WTC11 (cell line): Measurements from ENCODE around the gene UGT1A10. TPM values are rescaled to one million over a fixed set of nuclear protein-coding genes. Genes with fewer than 3 reads are reported as not detected.

ENCODE experiments used
- ATAC-seq: fragments of 200-7000 bp; cut with Tn5 transposase; 2 replicates; pipeline ENCODE4 v1.10.0; 2021; ENCODE audit warnings: mild to moderate bottlenecking, moderate library complexity
- CTCF ChIA-PET: fragments of 300-600 bp; sonication (Branson Sonifier 250); formaldehyde crosslinking; loops from one replicate; lab custom pipeline; 2021; ENCODE audit warnings: antibody characterized with exemption; lab: Charles Lee
- POLR2A ChIA-PET: fragments of 350-600 bp; sonication (Branson Sonifier 250); formaldehyde crosslinking; loops from one replicate; lab custom pipeline; 2021; ENCODE audit warnings: antibody characterized with exemption; lab: Charles Lee
- DNase-seq: peaks from one replicate; pipeline ENCODE4 v3.0.0; 2021; ENCODE audit warnings: low spot score
- H3K27ac Mint-ChIP-seq: 2 replicates; pipeline ENCODE4 v1.8.0; 2021; ENCODE audit warnings: mixed read lengths
- H3K27me3 Mint-ChIP-seq: 2 replicates; pipeline ENCODE4 v1.8.0; 2021; ENCODE audit warnings: low read depth, mild to moderate bottlenecking, moderate library complexity, mixed read lengths
- H3K36me3 Mint-ChIP-seq: 2 replicates; pipeline ENCODE4 v1.8.0; 2021; ENCODE audit warnings: mixed read lengths
- H3K4me1 Mint-ChIP-seq: 2 replicates; pipeline ENCODE4 v1.8.0; 2022; ENCODE audit warnings: mixed read lengths
- H3K4me3 Mint-ChIP-seq: 2 replicates; pipeline ENCODE4 v1.8.0; 2021; ENCODE audit warnings: mild to moderate bottlenecking, moderate library complexity, mixed read lengths
- H3K9me3 Mint-ChIP-seq: 2 replicates; pipeline ENCODE4 v1.8.0; 2021; ENCODE audit warnings: mixed read lengths
- AFF4 ChIP-seq: sonication (generic); formaldehyde crosslinking; IDR thresholded peaks from 2 replicates; pipeline ENCODE4 v1.8.1; 2023; ENCODE audit warnings: mild to moderate bottlenecking, missing genetic modification reagents, borderline replicate concordance
- ATF2 ChIP-seq: sonication (generic); formaldehyde crosslinking; IDR thresholded peaks from 2 replicates; pipeline ENCODE4 v1.8.1; 2022; ENCODE audit warnings: low read depth, missing genetic modification reagents, borderline replicate concordance
- E2F5 ChIP-seq: sonication (generic); formaldehyde crosslinking; IDR thresholded peaks from 2 replicates; pipeline ENCODE4 v1.8.1; 2022; ENCODE audit warnings: mild to moderate bottlenecking, moderate library complexity, missing genetic modification reagents
- ELF4 ChIP-seq: sonication (generic); formaldehyde crosslinking; IDR thresholded peaks from 2 replicates; pipeline ENCODE4 v1.8.1; 2022; ENCODE audit warnings: low read depth, mild to moderate bottlenecking, moderate library complexity, missing genetic modification reagents
- ERG ChIP-seq: fragments of 250-450 bp; sonication (Bioruptor Pico); IDR thresholded peaks from 2 replicates; pipeline ENCODE4 v1.8.0; 2021; ENCODE audit warnings: mild to moderate bottlenecking
- ETV6 ChIP-seq: sonication (generic); formaldehyde crosslinking; IDR thresholded peaks from 2 replicates; pipeline ENCODE4 v1.8.1; 2022; ENCODE audit warnings: mild to moderate bottlenecking, missing genetic modification reagents
- IRF2 ChIP-seq: sonication (generic); formaldehyde crosslinking; IDR thresholded peaks from 2 replicates; pipeline ENCODE4 v1.8.0; 2022; ENCODE audit warnings: low read depth, missing genetic modification reagents, borderline replicate concordance
- MXD4 ChIP-seq: fragments of 250-450 bp; sonication (Bioruptor Pico); IDR thresholded peaks from 2 replicates; pipeline ENCODE4 v1.8.0; 2021; ENCODE audit warnings: mild to moderate bottlenecking, moderate library complexity, borderline replicate concordance
- NR3C1 ChIP-seq: sonication (generic); formaldehyde crosslinking; conservative IDR thresholded peaks from 2 replicates; pipeline ENCODE4 v1.8.1; 2023; ENCODE audit warnings: low read depth, mild to moderate bottlenecking, missing genetic modification reagents
- ZNF138 ChIP-seq: sonication (generic); formaldehyde crosslinking; conservative IDR thresholded peaks from 2 replicates; pipeline ENCODE4 v1.8.1; 2022; ENCODE audit warnings: mild to moderate bottlenecking, moderate library complexity, missing genetic modification reagents
- ZNF532 ChIP-seq: fragments of 250-450 bp; sonication (Bioruptor Pico); IDR thresholded peaks from 2 replicates; pipeline ENCODE4 v1.9.0; 2021; ENCODE audit warnings: mild to moderate bottlenecking, borderline replicate concordance
- ZNF671 ChIP-seq: fragments of 250-450 bp; sonication (Bioruptor Pico); IDR thresholded peaks from 2 replicates; pipeline ENCODE4 v1.8.0; 2021; ENCODE audit warnings: mild to moderate bottlenecking
- total RNA-seq: library from RNA; stranded (reverse); gene quantifications from 3 replicates; pipeline ENCODE4 v1.2.3, GENCODE V29; 2021
- TF ChIP-seq, protein P1 (sequence below): sonication (generic); formaldehyde crosslinking; IDR thresholded peaks from 2 replicates; pipeline ENCODE4 v1.8.0; 2022; ENCODE audit warnings: mild to moderate bottlenecking, missing genetic modification reagents
- TF ChIP-seq, protein P2 (sequence below): sonication (generic); formaldehyde crosslinking; conservative IDR thresholded peaks from 2 replicates; pipeline ENCODE4 v1.8.1; 2022; ENCODE audit warnings: mild to moderate bottlenecking, missing genetic modification reagents

UGT1A10 gene
- total RNA-seq, 1 experiment from 2014 or later: not detected

DNA sequence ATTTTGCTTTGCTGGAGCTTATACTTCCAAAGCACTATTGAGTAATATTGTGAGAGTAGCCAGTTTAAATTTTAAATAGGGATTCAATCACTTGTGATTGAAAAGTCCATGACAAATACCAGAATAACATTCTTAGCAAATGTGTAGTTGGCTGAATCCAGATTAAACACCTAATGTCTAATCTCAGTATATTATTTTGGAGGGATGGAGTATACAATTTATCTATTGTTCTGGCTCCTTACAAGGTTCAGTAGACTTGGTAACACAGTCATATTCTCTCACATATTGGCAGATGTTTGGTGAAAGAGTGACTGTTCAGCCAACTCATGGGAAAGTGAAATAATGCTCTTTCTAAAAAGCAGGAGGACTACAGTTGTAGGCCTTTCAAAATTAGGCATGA lies 37.6 kb downstream of the UGT1A10 start (continued):
- no peak for TF ChIP-seq ERG

DNA sequence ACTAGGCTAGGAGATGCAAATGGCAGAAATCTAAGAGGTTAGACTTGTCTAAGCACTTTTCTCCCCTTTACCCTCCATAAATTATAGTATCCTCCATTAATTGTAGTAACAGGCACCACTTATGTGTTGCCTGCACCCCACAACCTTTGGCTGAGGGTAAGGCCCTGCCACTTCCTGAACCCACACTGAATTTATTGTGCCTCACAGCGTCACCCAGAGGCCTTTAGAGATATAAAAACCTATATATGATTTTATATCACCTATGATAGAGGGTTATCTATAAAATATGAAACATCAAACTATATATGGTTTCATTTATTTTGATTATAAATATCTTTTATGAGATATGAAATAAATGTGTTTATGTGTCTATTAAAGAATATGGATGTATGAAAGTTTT lies 38.1 kb downstream of the UGT1A10 start:
- ATAC-seq (no peak), DNase-seq (no peak)
- peaks cover 5% of the 10 kb centered on the region; the same call in 1 of the 2 replicates for H3K27me3 Mint-ChIP-seq
- H3K27ac Mint-ChIP-seq: no peak overlapping the region
- ChIA-PET CTCF (no interaction called here), POLR2A (no interaction called here)
- H3K9me3 Mint-ChIP-seq: no peaks in the 10 kb centered on the region
- peaks cover 7% of the 10 kb centered on the region for H3K4me1 Mint-ChIP-seq
- no peak overlapping the region for H3K4me3 Mint-ChIP-seq
- no peak for TF ChIP-seq ATF2 (CRISPR knock-in tag)
- no peak for TF ChIP-seq ETV6 (CRISPR knock-in tag)
- TF ChIP-seq, protein P1, sequence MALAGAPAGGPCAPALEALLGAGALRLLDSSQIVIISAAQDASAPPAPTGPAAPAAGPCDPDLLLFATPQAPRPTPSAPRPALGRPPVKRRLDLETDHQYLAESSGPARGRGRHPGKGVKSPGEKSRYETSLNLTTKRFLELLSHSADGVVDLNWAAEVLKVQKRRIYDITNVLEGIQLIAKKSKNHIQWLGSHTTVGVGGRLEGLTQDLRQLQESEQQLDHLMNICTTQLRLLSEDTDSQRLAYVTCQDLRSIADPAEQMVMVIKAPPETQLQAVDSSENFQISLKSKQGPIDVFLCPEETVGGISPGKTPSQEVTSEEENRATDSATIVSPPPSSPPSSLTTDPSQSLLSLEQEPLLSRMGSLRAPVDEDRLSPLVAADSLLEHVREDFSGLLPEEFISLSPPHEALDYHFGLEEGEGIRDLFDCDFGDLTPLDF (CRISPR knock-in tag): no peak
- no peak for TF ChIP-seq NR3C1 (CRISPR knock-in tag)
- no peak for TF ChIP-seq IRF2 (CRISPR knock-in tag)
- TF ChIP-seq AFF4 (CRISPR knock-in tag): no peak
- TF ChIP-seq ZNF532 (CRISPR knock-in tag): no peak
- TF ChIP-seq ELF4 (CRISPR knock-in tag): no peak
- TF ChIP-seq ZNF671: no peak
- TF ChIP-seq, protein P2, sequence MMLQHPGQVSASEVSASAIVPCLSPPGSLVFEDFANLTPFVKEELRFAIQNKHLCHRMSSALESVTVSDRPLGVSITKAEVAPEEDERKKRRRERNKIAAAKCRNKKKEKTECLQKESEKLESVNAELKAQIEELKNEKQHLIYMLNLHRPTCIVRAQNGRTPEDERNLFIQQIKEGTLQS (CRISPR knock-in tag): no peak
- no peak for TF ChIP-seq ZNF138 (CRISPR knock-in tag)
- TF ChIP-seq E2F5 (CRISPR knock-in tag): no peak
- no peak for TF ChIP-seq MXD4
- no peaks in the 10 kb centered on the region for H3K36me3 Mint-ChIP-seq
